AG20443 (cell line): ENCODE data around the gene NBDY.
"Not testable (repeated sequence)": the region's sequence is repeated elsewhere in the genome, so short reads cannot be mapped to it uniquely, and the experiment has no call there.

Experiments
- DNase-seq: peaks from one replicate; pipeline ENCODE4 v3.0.0; 2012; ENCODE audit warnings: low spot score, mixed read lengths

The NBDY gene

DNA sequence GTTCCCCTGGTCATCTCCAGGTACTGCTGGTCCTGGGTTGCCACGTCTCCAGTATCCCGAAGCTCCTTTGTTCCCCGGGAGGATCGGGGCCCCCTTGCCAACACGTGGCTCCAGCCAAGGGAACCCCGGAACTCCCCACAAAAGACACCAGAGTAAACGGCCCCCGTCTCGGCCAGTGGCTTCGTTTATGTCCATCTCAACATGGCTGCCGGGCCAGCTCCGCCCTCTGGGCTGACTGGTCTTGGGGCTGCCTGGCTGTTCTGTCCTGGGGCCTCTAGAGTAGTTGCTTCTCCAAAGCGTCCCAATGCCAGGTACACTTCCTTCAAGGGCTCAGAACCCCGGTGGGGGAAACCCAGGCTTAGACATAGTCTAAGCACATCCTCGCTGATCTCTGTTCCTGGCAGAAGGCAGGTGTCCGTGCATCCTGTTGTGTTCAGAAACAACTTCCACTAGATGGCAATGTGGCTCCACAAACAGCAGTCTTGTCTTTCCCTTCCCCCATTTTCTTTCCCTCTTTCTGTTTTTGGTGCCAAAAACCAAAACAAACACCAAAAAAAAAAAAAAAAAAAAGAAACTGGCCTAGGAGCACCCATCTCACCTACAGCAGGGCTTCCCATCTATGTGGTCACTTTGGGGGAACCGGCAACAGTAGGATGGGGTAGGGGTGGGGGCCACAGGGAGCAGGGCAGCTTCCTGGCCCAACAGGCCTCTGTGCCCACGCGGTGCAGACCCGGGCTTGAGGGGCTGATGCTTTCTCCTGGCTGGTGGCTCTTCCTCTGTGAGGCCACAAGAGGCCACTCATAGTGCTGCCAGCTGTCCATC lies 35.3 kb downstream of the NBDY start:
- DNase-seq = peak; percentile 61

DNA sequence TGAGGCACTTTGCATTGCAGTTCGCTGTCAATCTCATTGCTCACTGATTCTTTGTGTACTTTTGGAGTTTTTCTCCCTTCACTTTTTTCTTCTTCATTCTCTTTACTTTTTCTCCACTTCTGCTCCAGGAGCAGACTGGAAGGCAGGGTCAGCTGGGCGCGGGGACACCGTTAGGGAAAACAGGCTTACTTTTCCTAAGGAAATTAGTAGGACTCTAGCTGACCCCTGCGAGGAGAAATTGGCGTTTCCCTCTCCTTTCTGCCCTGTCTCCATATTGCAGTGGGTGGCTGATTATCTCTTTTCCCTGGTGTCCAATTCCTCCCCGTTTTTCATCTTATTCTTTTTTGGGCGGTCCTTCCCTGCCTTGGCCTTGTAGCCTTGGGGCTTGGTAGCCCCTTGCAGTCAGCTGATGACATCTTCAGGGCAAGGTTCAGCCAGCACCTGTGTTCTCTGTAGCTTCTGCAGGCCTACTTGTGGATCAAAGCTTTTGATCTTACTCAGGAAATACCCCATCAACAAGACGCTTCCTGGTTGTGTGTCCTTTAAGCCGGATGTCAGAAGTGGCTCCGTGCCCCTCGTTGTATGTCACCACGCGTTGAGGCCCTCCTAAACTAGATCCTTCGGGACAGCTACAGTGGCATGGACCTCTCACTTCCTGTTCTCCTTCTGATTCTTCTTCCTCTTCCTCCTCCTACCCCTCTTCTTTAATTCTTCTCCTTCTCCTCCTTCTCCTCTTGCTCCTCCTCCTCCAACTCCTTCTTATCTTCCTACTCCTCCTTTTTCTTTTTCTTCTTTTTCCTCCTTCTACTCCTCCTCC lies 36.1 kb downstream of the NBDY start:
- DNase-seq = peak; percentile 1

DNA sequence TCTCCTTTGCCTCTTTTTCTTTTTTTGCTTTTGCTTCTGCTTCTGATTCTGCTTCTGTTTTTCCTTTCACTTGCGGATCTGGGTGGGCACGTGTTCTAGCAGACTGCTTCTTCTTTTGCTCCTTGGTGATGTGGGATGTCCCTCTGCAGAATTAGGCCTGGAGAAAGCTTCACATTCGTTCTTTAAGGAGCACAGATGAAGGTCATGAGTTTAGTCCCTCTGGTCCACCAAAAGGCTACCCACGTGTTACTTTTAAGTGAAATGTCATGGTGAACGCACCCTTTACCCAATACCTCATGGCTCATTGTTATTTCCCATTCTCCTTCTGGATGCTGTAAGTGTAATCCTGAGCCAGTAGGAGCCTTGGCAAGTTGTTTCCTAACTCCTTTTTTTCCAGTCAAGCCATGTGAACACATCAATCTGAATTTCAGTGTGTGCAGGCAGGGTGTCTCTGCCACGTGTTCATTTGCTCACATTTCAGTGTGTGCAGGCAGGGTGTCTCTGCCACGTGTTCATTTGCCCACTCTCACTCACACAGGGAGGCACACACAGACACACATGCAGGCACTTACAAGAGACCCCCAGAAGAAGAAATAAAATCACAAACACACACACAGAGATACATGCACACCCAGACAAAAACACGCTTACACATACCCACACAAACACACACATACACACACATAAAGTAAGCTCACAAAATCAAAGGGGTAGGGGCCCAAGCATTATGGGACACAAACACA lies 36.9 kb downstream of the NBDY start:
- peak; percentile 8 for DNase-seq

DNA sequence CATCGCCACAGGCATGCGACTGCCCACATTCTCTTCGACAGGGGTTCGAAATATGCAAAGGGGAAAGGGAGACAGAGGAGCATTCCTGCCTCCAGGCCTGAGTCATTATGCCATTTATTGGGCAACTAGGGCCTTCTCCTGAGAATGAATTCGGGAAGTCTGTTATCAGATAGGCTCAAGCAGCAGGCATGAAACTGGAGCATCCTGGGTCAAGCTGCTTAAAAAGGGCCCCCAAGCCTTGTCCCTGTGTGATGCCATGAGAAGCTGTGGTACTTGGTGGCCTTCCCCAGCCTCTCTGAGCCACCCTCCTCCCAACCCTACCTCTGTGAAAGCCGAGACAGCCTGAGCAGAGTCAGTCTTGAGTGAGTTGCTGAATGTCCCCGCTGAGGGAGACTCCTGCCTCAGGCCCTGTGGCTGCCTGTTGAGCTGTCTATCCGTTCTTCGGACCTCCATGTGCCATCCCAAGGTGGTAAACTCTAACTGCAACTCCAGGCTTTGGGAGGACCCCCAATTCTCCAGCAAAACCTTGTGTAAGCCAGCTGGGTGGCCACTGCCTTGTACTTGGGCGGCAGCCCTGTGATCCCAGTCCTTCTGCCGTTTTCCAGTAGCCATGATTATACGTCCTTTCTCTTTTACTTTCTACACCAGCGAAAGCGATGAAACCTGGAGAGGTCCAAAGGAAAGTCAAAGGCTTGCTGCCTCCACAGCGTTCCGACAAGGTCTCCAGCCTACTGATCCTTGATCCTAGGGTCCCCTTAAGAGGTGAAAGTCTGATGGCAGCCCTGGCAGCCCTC lies 37.7 kb downstream of the NBDY start:
- DNase-seq = peak; percentile 43

DNA sequence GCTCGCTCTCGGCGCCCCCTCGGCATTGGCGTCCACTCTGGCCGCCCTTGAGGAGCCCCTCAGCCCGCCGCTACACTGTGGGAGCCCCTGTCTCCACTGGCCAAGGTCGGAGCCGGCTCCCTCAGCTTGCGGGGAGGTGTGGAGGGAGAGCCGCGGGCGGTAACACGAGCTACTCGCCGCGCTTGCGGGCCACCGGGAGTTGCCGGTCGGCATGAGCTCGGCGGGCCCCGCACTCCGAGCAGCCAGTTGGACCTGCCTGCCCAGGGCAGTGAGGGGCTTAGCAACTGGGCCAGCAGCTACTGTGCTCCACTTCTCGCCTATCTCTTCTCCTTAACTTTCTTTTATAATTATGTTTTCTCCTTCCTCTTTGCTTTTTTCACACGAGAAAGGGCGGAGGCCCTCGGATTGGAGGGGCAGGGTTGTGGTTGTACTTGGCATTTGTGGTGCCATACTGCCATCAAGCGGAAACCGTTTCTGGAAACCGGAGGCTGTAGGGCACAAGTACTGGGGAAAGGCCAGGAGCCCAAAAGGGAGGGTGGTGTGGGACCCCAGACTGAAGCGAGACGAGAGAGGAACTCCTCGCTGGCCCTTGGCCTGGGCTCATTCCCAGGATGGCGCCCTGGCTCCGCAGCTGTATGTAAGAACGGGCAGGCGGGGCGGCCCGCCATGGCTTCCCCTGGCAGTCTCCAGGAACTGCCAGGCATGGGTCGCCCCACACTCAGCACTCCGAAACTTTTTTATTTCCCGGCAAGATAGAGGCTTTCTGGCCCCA lies 38.5 kb downstream of the NBDY start:
- DNase-seq = not testable (repeated sequence)

DNA sequence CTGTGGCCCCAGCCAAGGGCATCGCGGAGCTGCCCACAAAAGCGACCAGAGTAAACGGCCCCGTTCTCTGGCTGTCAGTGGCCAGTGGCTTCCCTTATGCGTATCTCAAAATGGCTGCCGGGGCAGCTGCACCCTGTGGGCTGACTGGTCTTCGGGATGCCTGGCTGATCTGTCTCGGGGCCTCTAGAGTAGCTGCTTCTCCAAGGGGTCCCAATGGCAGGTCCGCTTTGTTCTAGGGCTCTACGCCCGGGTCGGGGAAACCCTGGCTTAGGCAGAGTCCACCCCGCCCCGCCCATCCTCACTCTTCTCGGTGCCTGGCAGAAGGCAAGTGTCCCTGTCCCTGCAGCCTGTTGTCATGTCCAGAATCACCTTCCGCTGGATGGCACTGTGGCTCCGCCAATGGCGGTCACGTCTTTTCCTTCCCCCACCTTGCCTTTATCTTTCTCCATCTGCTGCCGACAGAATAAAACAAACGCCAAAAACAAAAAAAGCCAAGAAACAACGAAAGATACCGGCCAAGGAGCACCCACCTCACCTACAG lies 39.1 kb downstream of the NBDY start:
- DNase-seq = not testable (repeated sequence)

DNA sequence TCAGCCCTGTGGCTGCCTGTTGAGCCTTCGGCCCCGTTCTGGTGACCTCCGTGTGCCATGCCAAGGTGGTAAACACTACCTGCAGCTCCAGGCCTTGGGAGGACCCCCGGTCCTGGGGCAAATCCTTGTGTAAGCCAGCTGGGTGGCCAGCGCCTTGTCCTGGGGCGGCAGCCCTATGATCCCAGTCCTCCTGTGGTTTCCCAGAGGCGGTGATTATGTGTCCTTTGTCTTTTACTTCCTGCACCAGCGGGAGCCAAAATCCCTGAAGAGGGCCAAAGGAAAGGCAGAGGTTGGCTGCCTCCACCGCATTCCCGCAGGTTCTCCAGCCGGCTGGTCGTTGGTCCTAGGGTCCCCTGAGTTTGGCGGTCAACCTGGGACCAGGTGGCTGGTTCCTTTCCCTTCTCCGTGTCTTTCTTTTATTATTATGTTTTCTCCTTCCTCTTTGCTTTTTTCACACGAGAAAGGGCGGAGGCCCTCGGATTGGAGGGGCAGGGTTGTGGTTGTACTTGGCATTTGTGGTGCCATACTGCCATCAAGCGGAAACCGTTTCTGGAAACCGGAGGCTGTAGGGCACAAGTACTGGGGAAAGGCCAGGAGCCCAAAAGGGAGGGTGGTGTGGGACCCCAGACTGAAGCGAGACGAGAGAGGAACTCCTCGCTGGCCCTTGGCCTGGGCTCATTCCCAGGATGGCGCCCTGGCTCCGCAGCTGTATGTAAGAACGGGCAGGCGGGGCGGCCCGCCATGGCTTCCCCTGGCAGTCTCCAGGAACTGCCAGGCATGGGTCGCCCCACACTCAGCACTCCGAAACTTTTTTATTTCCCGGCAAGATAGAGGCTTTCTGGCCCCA lies 43.9 kb downstream of the NBDY start:
- not testable (repeated sequence) for DNase-seq

DNA sequence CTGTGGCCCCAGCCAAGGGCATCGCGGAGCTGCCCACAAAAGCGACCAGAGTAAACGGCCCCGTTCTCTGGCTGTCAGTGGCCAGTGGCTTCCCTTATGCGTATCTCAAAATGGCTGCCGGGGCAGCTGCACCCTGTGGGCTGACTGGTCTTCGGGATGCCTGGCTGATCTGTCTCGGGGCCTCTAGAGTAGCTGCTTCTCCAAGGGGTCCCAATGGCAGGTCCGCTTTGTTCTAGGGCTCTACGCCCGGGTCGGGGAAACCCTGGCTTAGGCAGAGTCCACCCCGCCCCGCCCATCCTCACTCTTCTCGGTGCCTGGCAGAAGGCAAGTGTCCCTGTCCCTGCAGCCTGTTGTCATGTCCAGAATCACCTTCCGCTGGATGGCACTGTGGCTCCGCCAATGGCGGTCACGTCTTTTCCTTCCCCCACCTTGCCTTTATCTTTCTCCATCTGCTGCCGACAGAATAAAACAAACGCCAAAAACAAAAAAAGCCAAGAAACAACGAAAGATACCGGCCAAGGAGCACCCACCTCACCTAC lies 44.5 kb downstream of the NBDY start:
- DNase-seq = not testable (repeated sequence)

DNA sequence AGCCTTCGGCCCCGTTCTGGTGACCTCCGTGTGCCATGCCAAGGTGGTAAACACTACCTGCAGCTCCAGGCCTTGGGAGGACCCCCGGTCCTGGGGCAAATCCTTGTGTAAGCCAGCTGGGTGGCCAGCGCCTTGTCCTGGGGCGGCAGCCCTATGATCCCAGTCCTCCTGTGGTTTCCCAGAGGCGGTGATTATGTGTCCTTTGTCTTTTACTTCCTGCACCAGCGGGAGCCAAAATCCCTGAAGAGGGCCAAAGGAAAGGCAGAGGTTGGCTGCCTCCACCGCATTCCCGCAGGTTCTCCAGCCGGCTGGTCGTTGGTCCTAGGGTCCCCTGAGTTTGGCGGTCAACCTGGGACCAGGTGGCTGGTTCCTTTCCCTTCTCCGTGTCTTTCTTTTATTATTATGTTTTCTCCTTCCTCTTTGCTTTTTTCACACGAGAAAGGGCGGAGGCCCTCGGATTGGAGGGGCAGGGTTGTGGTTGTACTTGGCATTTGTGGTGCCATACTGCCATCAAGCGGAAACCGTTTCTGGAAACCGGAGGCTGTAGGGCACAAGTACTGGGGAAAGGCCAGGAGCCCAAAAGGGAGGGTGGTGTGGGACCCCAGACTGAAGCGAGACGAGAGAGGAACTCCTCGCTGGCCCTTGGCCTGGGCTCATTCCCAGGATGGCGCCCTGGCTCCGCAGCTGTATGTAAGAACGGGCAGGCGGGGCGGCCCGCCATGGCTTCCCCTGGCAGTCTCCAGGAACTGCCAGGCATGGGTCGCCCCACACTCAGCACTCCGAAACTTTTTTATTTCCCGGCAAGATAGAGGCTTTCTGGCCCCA lies 49.3 kb downstream of the NBDY start:
- not testable (repeated sequence) for DNase-seq

DNA sequence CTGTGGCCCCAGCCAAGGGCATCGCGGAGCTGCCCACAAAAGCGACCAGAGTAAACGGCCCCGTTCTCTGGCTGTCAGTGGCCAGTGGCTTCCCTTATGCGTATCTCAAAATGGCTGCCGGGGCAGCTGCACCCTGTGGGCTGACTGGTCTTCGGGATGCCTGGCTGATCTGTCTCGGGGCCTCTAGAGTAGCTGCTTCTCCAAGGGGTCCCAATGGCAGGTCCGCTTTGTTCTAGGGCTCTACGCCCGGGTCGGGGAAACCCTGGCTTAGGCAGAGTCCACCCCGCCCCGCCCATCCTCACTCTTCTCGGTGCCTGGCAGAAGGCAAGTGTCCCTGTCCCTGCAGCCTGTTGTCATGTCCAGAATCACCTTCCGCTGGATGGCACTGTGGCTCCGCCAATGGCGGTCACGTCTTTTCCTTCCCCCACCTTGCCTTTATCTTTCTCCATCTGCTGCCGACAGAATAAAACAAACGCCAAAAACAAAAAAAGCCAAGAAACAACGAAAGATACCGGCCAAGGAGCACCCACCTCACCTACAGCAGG lies 50.0 kb downstream of the NBDY start:
- DNase-seq = not testable (repeated sequence)

DNA sequence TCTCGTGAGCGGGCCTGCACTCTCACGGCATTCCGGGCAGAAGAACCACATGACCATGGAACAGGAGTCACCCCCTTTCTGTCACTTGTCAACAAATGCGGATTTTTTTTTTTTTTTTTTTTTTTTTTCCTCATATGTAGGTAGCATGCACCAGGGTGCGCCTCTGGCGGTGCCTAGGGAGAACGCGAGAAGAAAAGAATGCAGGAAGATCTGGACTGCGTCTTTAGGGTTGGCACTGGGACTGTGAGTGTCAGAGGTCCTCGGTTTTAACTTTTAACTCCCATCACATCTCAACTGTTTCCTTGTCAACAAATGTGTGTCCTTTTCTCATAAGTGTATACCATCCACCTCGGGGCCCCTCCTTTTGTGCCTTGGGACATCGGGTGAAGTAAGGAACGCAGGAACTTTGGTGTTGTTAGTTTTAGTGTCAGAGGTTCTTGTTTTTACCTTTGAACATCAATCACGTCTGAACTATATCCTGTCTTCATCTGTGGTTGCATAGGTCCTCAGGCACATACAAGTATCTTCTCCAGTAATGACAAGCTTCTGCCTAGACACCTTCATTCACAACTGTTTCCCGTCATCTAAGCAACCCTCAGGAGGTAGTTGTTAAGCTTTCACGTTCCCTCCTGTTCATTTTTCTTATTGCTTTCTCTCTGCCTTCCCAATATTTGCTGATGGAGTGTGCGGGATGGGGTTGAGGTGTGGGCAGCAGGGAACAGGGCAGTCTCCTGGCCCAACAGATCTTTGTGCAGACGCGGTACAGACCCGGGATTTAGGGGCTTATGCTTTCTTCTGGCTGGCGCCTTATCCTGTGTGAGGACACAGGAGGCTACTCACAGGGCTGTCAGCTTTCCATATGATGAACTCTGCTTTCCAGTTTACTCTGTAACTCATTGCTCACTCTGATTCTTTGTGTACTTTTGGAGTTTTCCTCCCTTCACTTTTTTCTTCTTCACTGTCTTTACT lies 51.9 kb downstream of the NBDY start:
- not testable (repeated sequence) for DNase-seq

DNA sequence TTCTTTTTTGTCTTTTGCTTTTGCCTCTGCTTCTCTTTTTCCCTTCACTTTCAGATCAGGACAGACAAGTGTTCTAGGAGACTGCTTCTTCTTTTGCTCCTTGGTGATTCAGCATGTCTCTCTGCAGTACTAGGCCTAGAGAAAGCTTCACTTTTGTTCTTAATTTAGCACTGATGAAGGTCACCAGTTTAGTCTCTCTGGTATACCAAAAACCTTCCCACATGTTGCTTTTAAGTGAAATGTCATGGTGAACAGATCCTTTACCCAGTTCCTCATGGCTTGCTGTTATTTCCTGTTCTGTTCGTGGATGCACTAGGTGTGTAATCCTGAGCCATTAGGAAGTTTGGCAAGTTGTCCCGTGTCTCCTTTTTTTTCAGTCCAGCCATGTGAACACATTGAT lies 53.3 kb downstream of the NBDY start:
- no peak for DNase-seq

DNA sequence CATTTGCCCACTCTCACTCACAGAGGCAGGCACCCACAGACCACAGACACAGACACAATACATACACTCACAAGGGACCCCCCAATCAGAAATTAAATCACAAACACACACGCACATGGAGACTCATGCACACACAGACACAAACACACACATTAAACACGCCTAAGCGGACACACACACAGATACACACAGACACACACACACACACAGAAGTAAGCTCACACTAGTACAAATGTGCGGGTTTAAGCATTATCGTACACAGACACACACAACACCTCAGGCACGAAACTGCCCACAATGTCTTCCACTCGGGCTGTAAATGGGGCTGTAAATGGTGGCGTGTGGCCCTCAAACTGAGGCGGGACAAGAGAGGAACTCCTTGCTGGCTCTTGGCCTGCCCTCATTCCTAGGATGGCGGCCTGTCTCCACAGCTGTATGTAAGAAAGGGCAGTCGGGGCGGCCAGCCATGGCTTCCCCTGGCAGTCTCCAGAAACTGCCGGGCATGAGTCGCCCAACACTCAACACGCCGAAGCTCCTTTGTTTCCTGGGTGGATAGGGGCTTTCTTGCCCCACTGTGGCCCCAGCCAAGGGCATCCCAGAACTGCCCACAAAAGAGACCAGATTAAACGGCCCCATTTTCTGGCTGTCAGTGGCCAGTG lies 53.9 kb downstream of the NBDY start:
- no peak for DNase-seq

DNA sequence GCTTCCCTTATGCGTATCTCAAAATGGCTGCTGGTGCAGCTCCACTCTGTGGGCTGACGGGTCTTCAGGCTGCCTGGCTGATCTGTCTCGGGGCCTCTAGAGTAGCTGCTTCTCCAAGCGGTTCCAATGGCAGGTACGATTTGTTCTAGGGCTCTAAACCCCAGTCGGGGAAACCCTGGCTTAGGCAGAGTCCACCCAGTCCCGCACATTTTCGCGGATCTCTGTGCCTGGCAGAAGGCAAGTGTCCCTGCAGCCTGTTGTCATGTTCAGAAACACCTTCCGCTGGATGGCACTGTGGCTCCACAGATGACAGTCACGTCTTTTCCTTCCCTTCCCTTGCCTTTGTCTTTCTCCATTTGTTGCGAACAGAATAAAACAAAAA lies 54.4 kb downstream of the NBDY start:
- no peak for DNase-seq

DNA sequence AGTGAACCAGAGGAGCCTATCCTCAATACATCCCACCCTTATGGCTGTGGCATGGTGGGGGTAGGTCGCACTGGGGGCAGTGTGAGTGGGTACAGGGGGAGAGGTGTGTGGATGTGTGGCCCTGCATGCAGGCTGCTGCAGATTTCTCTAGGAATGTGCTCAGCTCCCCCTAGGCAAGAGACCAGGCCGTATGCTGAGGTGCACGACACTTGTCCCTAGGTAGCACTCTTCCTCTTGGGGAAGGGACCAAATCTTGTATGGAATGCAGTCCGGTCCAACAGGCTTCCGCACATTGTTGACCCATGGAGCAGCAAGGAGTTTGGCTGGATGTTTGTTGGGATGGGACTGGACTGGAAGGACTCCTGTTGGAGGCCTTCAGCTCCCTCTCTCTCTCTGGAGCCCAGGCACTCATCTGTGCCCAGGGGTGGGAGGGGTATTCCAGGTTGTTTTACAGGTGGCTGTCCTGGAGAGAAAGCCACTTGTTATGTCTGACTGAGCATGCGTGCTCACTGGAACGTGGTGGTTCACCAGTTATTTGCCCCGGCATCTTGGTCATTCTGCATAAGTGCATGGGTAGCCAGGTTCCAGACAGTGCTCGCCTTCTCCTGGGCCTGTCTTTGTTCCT lies 55.1 kb downstream of the NBDY start:
- no peak for DNase-seq

DNA sequence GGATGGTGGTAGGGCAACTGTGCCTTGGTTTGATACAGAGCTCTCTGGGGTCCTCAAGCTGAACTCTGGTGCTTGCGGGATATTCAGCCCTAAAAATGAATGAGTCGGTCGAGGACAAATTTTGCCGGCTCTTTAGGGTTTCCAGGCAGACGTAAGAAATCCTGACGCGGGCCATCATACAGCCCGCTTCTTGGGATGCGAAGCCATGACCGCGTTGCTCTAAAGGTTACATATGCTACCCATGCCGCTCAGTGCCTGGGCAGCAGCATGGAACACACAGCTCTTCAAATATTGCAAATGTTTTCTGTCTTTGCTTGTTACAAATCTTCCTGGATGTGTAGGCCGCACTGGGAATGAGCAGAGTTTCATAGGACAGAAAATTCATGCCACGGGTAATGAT lies 55.6 kb downstream of the NBDY start:
- no peak for DNase-seq
